HG02884 (cell line): ENCODE data around the gene CD151.

ENCODE experiments used
- ATAC-seq: cut with Tn5 transposase; IDR thresholded peaks from one replicate; pipeline ENCODE4 v1.9.1; 2021; ENCODE audit warnings: mild to moderate bottlenecking, moderate library complexity; ENCODE audit not compliant: unreplicated experiment

The CD151 gene

GRCh38 chr11:855330-855674 is 22.6 kb downstream of the CD151 start:
- no peak for ATAC-seq

- ATAC-seq = no peak
These were observed 23.0 kb downstream of the CD151 start for GRCh38 chr11:855796-856195.

GRCh38 chr11:856397-856796 is 23.6 kb downstream of the CD151 start:
- no peak for ATAC-seq

- ATAC-seq = no peak
These were observed 25.5 kb downstream of the CD151 start for GRCh38 chr11:858053-858761.

GRCh38 chr11:858762-859339 is 26.1 kb downstream of the CD151 start:
- no peak for ATAC-seq

GRCh38 chr11:859394-860131 is 26.8 kb downstream of the CD151 start:
- ATAC-seq = no peak

GRCh38 chr11:860234-861104 is 27.7 kb downstream of the CD151 start:
- ATAC-seq = no peak

GRCh38 chr11:861105-861479 is 28.3 kb downstream of the CD151 start:
- no peak for ATAC-seq

- ATAC-seq = no peak
These were observed 29.4 kb downstream of the CD151 start for GRCh38 chr11:862081-862661.

GRCh38 chr11:862696-863022 is 29.9 kb downstream of the CD151 start:
- no peak for ATAC-seq

- no peak for ATAC-seq
These were observed 30.5 kb downstream of the CD151 start for GRCh38 chr11:863023-863909.

GRCh38 chr11:863910-864827 is 31.4 kb downstream of the CD151 start:
- no peak for ATAC-seq

- no peak for ATAC-seq
These were observed 32.1 kb downstream of the CD151 start for GRCh38 chr11:864898-865297.

- no peak for ATAC-seq
These were observed 33.0 kb downstream of the CD151 start for GRCh38 chr11:865462-866430.

GRCh38 chr11:866481-866880 is 33.7 kb downstream of the CD151 start:
- ATAC-seq = no peak

- ATAC-seq = no peak
These were observed 35.2 kb downstream of the CD151 start for GRCh38 chr11:867856-868358.

- ATAC-seq = no peak
These were observed 35.6 kb downstream of the CD151 start for GRCh38 chr11:868394-868793.

GRCh38 chr11:868802-869201 is 36.0 kb downstream of the CD151 start:
- no peak for ATAC-seq
